Measurements from ENCODE around the gene APOL4. TPM values are rescaled to one million over a fixed set of nuclear protein-coding genes. Genes with fewer than 3 reads are reported as not detected.

The APOL4 gene
- total RNA-seq, 2 experiments from 2014 or later = not detected

- DNase-seq = no peak
- ChIA-PET CTCF (no interaction called here), POLR2A (no interaction called here)
- Mint-ChIP-seq H3K4me3 (no peak overlapping the region), H3K27ac (no peak overlapping the region), H3K9me3 (no peaks in the 10 kb centered on the region), H3K27me3 (no peaks in the 10 kb centered on the region), H3K36me3 (ENCODE audit: low read depth) (no peaks in the 10 kb centered on the region), H3K4me1 (ENCODE audit: low read depth) (peaks cover 6% of the 10 kb centered on the region)
- no peaks in the 10 kb centered on the region for H3K9me3 ChIP-seq (ENCODE audit: control insufficient read depth in 1 of 2, insufficient read depth in 1 of 2, low read length in 2 of 2)
- no peak for ATAC-seq (ENCODE audit: poor library complexity)
- intact Hi-C loops (cut with DNase I, micrococcal nuclease) = loop anchor here in 1 of 2 experiments (5.0 kb wide), 1 partner anchor 556 kb away; no protein-coding TSS in a partner anchor
- no peak overlapping the region for H3K27ac ChIP-seq (ENCODE audit: low read depth in 1 of 2, low read length in 2 of 2)
- no peak overlapping the region for H3K4me3 ChIP-seq (ENCODE audit: low read length)
- H3K27me3 ChIP-seq (ENCODE audit: control insufficient read depth in 1 of 2, insufficient read depth in 2 of 2, low read length in 2 of 2) = peaks cover 0 to 2% of the 10 kb centered on the region in 2 experiments
- H3K4me1 ChIP-seq (ENCODE audit: insufficient read depth, low read length) = peaks cover 7% of the 10 kb centered on the region
- TF ChIP-seq CTCF (IDR thresholded peaks at IDR 0.05) = no peak
- H3K36me3 ChIP-seq (ENCODE audit: insufficient read depth, low read length) = no peaks in the 10 kb centered on the region
Measured at GRCh38 chr22:36182857-36183256, 18.8 kb downstream of the APOL4 start.

- ATAC-seq (ENCODE audit: poor library complexity) = no peak
- H3K27ac Mint-ChIP-seq = no peak overlapping the region
- H3K27me3 Mint-ChIP-seq = no peaks in the 10 kb centered on the region
- ChIA-PET CTCF (interaction anchor here (0.9 kb wide), 1 partner anchor 37 kb away, joined by 3 read pairs; no protein-coding TSS in a partner anchor), POLR2A (no interaction called here)
- H3K27me3 ChIP-seq (ENCODE audit: control insufficient read depth in 1 of 2, insufficient read depth in 2 of 2, low read length in 2 of 2) = peaks cover 0 to 2% of the 10 kb centered on the region in 2 experiments
- H3K4me1 ChIP-seq (ENCODE audit: insufficient read depth, low read length) = peaks cover 7% of the 10 kb centered on the region
- H3K36me3 Mint-ChIP-seq (ENCODE audit: low read depth) = no peaks in the 10 kb centered on the region
- no peak overlapping the region for H3K4me3 ChIP-seq (ENCODE audit: low read length)
- no peak overlapping the region for H3K4me3 Mint-ChIP-seq
- no peaks in the 10 kb centered on the region for H3K9me3 ChIP-seq (ENCODE audit: control insufficient read depth in 1 of 2, insufficient read depth in 1 of 2, low read length in 2 of 2)
- no peaks in the 10 kb centered on the region for H3K36me3 ChIP-seq (ENCODE audit: insufficient read depth, low read length)
- TF ChIP-seq CTCF (IDR thresholded peaks at IDR 0.05) = no peak
- H3K4me1 Mint-ChIP-seq (ENCODE audit: low read depth) = peaks cover 6% of the 10 kb centered on the region
- no peak overlapping the region for H3K27ac ChIP-seq (ENCODE audit: low read depth in 1 of 2, low read length in 2 of 2)
- intact Hi-C loops (cut with DNase I, micrococcal nuclease) = loop anchor here in 1 of 2 experiments (5.0 kb wide), 1 partner anchor 555 kb away; no protein-coding TSS in a partner anchor
- no peak for DNase-seq
- no peaks in the 10 kb centered on the region for H3K9me3 Mint-ChIP-seq
Measured at GRCh38 chr22:36182056-36182455, 19.6 kb downstream of the APOL4 start.

- intact Hi-C loops (cut with DNase I, micrococcal nuclease) = loop anchor here (1.0 to 5.0 kb wide), 6 partner anchors 21 to 830 kb away; partner anchors contain the start of gene APOL3 (in 1 of the 2)
- Mint-ChIP-seq H3K27ac (no peak overlapping the region), H3K4me1 (ENCODE audit: low read depth) (peaks cover 6% of the 10 kb centered on the region), H3K27me3 (no peaks in the 10 kb centered on the region), H3K36me3 (ENCODE audit: low read depth) (no peaks in the 10 kb centered on the region), H3K4me3 (no peak overlapping the region), H3K9me3 (no peaks in the 10 kb centered on the region)
- no peak overlapping the region for H3K27ac ChIP-seq (ENCODE audit: low read depth in 1 of 2, low read length in 2 of 2)
- no peak overlapping the region for H3K4me3 ChIP-seq (ENCODE audit: low read length)
- POLR2A ChIA-PET = no interaction called here
- peaks cover 0 to 2% of the 10 kb centered on the region in 2 experiments for H3K27me3 ChIP-seq (ENCODE audit: control insufficient read depth in 1 of 2, insufficient read depth in 2 of 2, low read length in 2 of 2)
- no peak for DNase-seq
- peaks cover 7% of the 10 kb centered on the region for H3K4me1 ChIP-seq (ENCODE audit: insufficient read depth, low read length)
- no peaks in the 10 kb centered on the region for H3K36me3 ChIP-seq (ENCODE audit: insufficient read depth, low read length)
- CTCF ChIA-PET = interaction anchor here (1.2 to 2.4 kb wide), 5 partner anchors 16 to 56 kb away, joined by 6 to 12 read pairs (median 10); partner anchors contain the start of gene APOL3
- no peak for ATAC-seq (ENCODE audit: poor library complexity)
- H3K9me3 ChIP-seq (ENCODE audit: control insufficient read depth in 1 of 2, insufficient read depth in 1 of 2, low read length in 2 of 2) = no peaks in the 10 kb centered on the region
- no peak for TF ChIP-seq CTCF (IDR thresholded peaks at IDR 0.05)
Measured at GRCh38 chr22:36180928-36181327, 20.7 kb downstream of the APOL4 start.
